T-helper 9 cell (primary cell): ENCODE measurements around the gene SEMA6B.
"Not testable (repeated sequence)": the region's sequence is repeated elsewhere in the genome, so short reads cannot be mapped to it uniquely, and the experiment has no call there.

Experiments
- DNase-seq: peaks from one replicate; pipeline ENCODE4 v3.0.0-alpha.2; 2020

Gene SEMA6B

DNA sequence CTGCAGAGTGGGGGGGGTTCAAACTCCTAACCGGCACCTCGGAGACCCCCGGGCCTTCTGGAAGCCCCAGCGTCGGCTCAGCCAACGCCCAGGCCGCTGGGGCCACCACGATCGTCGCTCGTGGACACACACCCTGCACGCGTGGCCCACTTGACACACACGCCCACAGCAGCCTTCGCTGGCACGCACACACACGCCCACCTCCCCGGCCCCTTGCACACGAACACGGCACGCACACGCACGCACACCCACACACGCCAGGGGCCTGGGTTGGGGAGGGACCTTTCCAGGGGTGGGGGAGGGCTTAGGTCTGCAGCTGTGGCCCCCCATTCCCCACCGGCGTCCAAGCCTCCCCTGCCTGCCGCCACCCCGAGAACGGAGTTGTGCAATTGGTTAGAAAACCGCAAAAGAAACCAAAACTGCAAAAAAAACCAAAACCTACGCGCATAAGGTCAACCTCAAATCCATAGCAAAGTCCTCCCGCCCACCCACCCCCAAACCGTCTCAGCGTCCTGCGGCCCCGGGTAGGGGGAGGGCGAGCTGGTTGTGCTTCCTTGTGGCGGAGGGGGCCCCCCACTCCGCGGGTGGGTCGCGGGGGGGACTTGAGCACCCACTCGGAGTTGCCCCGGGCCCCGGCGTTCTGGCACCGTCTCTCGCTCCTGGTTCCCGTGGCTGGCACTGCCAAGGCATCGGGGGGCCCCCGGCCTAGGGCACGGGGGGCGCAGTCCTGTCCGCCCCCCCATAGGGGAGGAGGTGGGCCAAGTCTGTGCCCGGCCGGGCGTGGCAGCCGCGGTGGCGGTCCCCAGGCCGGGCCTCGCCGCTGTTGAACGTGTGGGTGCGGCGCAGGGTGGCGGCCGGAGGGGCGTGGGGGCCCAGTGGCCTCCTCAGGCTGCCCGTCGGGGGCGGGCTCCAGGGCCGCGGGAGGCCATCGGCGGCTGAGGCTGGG, 16.3 kb downstream of the SEMA6B start:
- DNase-seq, result no peak

DNA sequence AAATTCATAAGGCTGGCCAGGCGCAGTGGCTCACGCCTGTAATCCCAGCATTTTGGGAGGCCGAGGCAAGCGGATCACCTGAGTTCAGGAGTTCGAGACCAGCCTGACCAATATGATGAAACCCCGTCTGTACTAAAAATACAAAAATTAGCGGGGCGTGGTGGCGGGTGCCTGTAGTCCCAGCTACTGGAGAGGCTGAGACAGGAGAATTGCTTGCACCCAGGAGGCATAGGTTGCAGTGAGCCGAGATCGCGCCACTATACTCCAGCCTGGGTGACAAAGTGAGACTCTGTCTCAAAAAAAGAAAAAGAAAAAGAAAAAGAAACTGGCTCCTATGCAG, 17.7 kb downstream of the SEMA6B start:
- not testable (repeated sequence) for DNase-seq

- no peak for DNase-seq
Observed at GRCh38 chr19:4541114-4541805, 18.2 kb downstream of the SEMA6B start.

GRCh38 chr19:4539693-4540581, 19.5 kb downstream of the SEMA6B start, which contains the start of gene LRG1:
Gene LRG1 (minus strand): TSS chr19:4540036. CDS start chr19:4540013, 23 bp downstream.
- DNase-seq, result no peak

GRCh38 chr19:4539169-4539692, 20.3 kb downstream of the SEMA6B start:
- DNase-seq, result no peak

- DNase-seq, result no peak
Observed at GRCh38 chr19:4538601-4538954, 20.9 kb downstream of the SEMA6B start.

- DNase-seq, result no peak
Observed at GRCh38 chr19:4537953-4538600, 21.4 kb downstream of the SEMA6B start.

- DNase-seq, result no peak
Observed at GRCh38 chr19:4536798-4537197, 22.7 kb downstream of the SEMA6B start.

DNA sequence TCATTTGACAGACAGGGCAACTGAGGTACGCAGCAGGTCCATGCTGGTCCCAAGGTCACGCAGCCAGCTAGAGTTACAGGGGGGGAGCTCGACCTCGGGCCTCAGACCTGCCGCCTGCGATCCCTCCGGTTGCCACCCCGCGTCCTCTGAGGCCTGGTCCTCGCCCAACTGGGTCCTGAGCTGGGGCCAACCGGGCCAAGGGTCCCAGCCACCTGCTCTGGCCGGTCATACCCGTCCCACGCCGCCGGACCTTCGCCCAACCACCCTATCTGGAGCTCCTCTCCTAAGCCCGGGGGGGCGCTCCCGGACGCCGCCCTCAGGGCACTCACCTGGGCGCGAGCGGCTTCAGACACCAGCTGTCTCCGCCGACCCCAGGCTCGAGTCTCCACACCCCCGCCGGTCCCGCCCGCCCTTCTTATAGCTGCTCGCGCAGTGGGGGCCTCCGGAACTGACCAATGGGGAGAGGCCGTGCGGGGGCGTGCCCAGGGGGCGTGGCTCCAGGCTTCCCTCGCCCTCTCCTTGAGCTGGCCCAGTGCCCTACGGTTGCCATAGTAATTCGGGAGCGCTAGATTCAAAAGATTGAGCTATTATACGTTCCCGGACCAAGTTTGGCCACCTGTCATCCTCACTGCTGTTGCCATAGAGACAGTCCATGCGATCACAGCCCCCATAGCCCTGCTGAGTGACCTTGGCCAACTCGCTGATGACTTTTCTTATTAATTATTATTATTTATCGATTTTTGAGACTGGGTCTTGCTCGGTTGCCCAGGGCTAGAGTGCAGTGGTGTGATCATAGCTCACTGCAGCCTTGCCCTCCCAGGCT, 24.4 kb downstream of the SEMA6B start, which contains the start of gene PLIN5:
TSS of gene PLIN5 (minus strand) at position 389 of the 823 bp plus-strand sequence. CDS start 1,150 bp downstream, outside the sequence.
- peak; percentile 12 for DNase-seq

GRCh38 chr19:4533835-4534424, 25.6 kb downstream of the SEMA6B start:
- DNase-seq, result no peak

GRCh38 chr19:4533334-4533733, 26.1 kb downstream of the SEMA6B start:
- no peak for DNase-seq

DNA sequence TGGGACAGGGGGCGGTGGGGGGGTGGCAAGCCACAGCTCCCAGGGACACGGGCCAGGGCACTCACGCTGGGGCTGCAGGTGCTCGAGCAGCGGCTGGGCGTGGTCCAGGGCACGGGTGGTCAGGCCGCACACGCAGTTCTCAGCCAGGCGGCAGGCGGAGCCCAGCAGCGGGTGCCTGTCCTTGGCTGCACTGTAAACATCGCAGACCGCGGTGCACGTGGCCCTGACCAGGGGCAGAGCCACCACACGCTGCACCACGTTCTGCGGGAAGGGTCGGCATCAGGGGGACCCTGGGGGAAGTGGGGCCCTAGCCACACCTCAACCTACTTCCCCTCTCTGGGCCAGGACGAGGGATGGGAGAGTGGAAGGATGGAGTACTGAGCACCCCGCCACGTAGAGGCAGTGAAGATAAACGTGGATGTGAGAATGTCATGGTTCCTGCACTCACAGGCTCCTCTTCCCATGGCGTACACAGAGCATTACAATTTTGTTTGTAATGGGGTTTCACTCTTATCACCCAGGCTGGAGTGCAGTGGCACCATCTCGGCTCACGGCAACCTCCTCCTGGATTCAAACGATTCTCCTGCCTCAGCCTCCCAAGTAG, 27.8 kb downstream of the SEMA6B start:
- DNase-seq, result no peak

DNA sequence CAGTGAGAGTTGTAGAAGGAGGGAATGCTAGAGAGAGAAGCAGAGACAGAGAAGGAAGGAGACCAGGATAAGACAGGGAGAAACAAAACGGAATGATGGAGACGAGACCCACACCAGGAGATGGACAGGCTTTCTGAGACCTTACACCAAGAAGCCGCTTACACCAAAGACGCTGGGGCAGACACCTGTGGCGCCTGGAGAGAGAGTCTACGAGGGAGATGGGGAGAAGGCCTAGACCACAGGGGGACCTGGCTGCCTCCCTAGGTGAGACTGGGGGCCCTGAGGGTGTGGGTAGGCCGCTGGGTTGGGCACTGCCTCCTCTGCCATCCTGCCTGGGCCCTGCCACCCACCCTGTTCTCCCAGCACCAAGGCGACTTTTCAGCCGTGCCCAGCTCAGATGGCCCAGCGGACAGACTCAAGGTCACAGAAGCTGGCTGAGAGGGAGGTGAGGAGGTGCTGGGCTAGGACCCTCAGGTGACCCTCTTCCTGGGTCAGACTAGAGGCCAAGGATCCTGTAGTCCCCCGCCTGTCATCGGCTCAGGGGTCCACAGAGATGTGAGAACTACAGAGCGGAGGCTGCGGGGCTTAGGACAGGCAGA, 29.5 kb downstream of the SEMA6B start:
- no peak for DNase-seq

DNA sequence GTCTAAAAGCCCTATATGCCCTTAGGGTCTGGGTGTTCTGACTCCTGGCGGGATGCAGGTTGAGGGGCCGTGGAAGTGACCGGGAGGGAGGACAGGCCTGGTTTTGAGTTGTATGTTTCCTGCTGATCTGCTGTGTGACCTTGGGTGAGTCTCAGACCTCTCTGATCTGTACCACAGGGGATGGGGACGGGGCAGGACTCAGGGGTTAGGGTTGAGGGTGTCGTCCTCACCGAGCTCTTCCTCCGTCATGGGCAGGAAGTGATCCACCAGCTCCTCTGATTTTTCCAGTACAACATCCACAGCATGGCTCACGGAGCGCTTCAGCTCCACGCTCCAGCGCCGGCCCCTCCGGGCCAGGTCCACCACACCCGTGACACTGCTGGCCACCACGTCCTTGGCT, 30.6 kb downstream of the SEMA6B start:
- DNase-seq, result no peak

DNA sequence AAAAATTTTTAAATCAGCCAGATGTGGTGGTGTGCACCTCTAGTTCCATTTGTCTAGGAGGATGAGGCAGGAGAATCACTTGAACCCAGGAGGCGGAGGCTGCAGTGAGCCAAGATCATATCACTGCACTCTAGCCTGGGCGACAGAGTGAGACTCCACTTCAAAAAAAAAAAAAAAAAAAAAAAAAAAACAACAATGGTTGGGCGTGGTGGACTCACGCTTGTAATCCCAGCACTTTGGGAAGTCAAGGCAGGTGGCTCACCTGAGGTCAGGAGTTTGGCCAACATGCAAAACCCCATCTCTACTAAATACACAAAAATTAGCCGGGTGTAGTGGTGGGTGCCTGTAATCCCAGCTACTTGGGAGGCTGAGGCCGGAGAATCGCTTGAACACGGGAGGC, 32.1 kb downstream of the SEMA6B start:
- DNase-seq, result not testable (repeated sequence)

DNA sequence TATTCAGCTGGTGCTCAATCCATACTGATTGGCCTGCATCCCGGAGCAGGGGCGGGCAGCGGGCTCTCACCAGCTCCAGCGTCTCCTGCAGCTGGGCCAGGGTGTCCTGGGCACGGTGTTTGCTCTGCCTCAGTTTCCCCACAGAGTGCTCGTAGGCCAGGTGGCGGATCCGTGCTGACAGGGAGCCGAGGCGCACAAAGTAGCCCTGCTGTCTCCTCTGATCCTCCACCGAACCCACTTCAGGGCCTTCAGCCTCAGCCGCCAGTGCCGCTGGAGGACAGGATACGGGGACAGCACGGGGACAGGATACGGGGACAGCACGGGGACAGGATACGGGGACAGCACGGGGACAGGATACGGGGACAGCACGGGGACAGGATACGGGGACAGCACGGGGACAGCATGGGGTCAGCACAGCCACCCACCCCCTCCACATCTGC, 33.9 kb downstream of the SEMA6B start:
- no peak for DNase-seq

DNA sequence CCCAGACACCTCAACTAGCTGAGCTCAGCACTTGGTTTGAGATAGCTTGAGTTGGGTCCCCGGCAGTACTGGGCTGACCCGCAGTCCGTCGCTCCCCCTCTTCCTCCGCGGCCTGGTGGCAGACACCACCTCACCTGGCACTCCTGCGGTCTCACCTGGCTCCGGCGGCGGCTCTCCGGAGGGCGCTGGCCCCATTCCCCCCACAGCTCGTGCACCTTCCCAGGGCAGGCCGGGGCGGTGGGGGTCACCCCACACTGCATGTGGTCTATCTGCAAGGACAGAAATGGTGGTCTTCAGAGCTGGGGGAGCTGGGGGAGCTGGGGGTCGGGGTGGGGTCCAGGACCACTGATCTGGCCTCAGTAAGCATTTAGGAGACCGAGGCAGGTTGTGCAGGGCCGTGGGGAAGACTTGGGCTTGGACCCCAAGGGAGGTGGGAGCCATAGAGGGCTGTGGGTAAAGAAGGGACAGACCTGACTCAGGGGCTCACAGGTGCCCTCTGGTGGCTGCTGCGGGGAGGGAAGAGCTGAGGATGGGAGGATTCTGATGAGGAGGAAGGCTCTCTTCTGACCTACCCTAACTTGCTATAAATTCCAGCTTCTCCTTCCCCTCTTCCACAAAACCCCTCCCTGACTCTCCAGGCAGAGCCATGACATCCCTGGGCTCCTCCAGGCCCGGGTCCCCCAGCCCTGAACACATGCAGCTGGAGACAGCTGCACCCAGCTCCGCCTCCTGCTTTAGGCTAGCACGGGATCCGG, 34.5 kb downstream of the SEMA6B start:
- DNase-seq, result peak; percentile 67

GRCh38 chr19:4523306-4524110, 36.0 kb downstream of the SEMA6B start:
- peak; percentile 11 for DNase-seq
